Anterior cingulate cortex (tissue), 58 donors: Measurements from ENCODE around the gene MT1B.
"Not testable (repeated sequence)": the region's sequence is repeated elsewhere in the genome, so short reads cannot be mapped to it uniquely, and the experiment has no call there.

ENCODE experiments used
- DNase-seq, 58 donors: peaks; one replicate each; lab custom pipeline; 2025; lab: John Stamatoyannopoulos, UW

MT1B gene

DNA sequence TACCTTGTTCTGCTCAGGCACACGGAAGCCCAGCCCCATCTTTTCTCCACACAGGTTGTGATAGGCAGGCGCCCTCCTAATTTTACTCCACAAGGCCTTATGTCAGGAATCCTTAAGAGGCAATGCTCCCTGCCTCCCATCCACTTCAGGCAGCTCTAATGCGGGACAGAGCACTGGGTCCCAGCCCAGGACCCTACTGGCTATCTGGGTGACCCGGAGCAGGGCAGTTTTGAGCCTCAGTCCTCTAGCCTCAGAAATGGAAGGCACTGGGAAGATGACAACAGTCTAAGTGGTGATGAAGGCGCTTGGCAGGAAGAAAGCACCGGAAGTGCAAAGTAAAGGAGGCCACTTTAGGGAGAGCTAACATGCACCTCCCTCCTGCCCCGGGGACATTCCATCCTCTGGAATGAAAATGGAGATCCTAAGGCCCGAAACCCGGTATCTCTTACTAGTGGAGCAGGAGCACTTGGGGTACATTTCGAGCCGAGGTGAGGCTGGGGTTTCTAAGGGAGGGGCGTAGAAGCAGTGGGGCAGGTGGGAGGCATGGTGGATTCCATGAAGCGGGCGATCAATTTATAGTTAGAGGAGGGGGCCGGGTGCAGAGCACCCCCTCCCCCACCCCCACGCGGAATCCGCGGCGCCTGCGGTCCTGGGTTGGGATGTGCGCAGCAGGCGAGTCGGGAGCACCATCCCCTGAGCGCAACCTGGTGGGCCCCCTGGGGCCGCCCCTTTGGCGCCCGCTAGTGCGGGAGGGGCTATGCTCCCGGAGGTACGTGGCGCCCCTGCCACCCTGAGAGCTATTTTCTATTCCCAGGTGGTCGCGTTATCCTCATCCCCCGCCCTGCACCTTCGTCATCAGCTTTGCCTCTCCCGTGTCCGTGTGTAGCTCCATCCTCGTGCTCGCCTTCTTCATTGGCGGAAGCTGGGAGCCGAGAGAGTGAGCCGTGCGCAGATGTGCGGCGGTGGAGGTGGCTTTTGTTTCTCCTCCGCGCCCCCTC, 11.0 kb downstream of the MT1B start:
- DNase-seq = peak in 3 of 58 donors; percentile 6 to 25 (median 11)

DNA sequence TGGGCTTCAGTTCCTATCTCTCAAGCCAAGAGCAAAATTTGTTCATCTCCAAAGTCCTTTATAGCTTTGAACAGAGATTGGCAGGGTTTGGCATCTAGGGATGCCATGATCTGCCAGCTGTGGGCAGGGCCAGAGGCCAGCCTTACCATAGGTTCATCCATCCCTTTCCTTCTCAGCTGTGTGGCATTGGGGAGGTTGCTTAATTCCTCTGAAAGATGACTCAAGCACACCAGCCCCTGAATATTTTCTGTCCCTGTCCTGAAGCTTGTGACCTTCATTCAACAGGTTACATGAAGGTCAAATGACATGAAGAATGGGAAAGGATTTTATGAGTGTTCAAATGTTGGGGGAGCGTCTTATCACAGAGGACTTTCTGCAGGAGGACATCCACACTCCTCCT, 12.8 kb downstream of the MT1B start:
- no peak for DNase-seq

- not testable (repeated sequence) for DNase-seq
Measured at GRCh38 chr16:56665286-56666261, 13.9 kb downstream of the MT1B start.

DNA sequence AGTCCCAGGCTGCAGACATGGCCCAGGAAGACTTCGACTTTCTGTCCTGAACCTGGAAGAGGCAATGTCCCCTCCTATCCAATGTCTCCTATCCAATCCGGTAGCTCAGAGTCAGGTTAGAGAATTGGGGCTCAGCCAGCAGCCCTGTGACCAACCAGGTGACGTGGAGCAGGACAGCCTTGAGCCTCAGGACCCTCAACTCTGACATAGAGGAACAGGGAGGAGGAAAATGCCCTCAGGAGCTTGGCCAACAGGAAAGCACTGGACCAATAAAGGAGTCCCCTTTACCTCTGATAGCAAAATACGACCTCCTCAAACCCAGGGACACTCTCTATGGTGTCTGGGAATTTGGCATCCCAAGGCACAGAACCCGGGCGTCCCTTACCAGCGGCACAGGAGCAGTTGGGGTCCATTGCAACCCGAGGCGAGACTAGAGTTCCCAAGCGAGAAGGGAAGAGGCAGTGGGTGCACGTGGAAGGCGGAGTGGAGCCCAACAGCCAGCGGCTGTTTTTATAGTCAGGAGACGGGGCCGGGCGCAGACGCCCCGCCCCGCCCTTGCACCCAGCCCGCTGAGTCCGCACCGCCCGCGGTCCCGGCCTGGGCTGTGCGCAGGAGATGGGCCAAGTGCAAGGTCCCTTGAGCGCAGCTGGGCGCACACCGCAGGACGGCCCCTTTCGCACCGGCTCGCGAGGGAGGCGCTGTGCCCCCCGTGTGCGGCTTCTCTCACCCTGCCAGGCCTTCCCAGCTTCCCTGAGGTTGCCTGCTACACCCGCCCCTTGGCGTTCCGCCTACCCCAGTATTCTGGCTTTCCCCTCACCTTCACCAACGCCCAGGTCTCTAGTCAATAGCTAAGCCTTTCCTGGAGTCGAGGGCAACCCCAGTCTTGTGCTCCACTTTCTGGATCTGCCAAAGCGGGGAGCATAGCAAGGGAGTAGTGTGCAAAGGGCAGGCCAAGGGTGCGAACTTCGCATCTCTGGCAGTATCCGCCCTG, 16.2 kb downstream of the MT1B start, which contains the start of gene MT1G:
MT1G (minus strand) TSS at position 485 of the 991 bp plus-strand sequence; CDS start at position 413, 72 bp downstream.
- DNase-seq = peak in 22 of 58 donors; percentile 15 to 55 (median 30)

DNA sequence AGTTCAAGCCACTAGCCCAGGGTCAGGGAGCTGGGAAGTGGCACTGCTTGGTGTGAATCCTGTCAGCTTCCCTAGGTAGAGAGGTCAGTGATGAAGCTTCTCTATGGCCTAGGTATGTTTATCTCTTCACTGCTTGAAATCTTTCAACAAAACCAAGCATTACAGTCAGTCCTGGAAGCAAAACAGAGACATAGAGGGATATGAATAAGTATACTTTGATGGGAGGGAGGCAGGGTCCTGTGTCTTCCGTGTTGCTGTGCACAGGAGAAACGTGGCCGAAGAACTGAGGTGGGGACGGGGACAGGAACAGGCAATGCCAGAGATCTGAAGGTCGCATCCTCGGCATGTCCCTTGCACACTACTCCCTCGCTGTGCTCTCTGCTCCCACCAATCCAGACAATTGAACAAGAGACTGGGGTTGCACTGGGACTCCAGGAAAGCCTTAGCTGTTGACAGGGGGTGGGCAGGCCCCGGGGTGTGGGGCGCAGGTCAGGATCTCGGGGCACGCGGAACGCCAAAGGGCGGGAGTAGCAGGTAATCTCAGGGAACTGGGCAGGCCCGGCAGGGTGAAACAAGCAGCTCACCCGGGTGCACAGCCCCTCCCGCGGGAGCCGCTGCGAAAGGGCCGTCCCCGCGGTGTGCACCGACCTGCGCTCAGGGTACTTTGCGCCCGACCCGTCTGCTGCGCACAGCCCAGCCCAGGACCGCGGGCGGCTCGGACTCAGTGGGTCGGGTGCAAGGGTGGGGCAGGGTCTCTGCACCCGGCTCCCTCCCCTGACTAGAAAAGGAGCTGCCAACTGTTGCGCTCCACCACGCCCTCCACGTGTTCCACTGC, 17.5 kb downstream of the MT1B start, which contains the start of gene MT1H:
MT1H (plus strand) TSS at position 810 of the 835 bp plus-strand sequence. CDS start 71 bp downstream, outside the sequence.
- no peak for DNase-seq

GRCh38 chr16:56669840-56670619, 18.3 kb downstream of the MT1B start:
- no peak for DNase-seq

- no peak for DNase-seq
Measured at GRCh38 chr16:56670620-56670934, 18.9 kb downstream of the MT1B start.

DNA sequence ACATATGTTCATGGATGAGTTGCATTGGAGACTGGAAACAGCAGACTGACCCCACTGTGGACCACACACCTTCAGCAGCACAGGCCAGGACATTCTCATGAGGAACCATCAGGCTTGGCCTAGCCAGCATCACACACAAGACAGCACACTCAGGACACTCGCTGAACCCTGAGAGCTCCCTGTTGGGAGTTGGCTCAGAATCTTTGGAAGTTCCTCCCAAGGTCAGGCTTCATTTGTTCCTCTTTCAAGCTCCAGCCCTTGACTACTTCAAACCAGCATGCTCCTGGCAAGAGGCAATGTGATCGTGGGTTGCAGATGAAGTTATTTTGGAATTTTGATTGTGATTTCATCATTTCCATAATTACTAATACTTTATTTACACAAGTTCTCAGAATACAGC, 20.0 kb downstream of the MT1B start:
- DNase-seq = not testable (repeated sequence)

GRCh38 chr16:56672171-56672570, 20.5 kb downstream of the MT1B start:
- not testable (repeated sequence) for DNase-seq

- no peak for DNase-seq
Measured at GRCh38 chr16:56672761-56673536, 21.3 kb downstream of the MT1B start.

DNA sequence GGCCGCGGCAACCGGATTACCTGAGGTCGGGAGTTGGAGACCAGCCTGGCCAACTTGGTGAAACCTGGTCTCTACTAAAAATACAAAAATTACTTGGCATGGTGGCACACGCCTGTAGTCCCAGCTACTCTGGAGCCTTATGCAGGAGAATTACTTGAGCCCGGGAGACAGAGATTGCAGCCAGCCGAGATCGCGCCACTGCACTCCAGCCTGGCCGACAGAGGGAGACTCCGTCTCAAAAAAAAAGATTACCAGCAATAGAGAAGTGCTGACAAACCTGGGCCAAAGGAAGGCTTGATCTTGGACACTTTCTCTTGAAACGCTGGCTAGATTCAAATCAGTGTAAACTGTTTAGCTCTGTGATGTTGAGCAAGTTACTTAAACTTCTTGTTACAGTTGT, 22.2 kb downstream of the MT1B start:
- DNase-seq = peak in 4 of 58 donors; percentile 12 to 39 (median 16)

- not testable (repeated sequence) for DNase-seq
Measured at GRCh38 chr16:56674570-56674969, 22.9 kb downstream of the MT1B start.

DNA sequence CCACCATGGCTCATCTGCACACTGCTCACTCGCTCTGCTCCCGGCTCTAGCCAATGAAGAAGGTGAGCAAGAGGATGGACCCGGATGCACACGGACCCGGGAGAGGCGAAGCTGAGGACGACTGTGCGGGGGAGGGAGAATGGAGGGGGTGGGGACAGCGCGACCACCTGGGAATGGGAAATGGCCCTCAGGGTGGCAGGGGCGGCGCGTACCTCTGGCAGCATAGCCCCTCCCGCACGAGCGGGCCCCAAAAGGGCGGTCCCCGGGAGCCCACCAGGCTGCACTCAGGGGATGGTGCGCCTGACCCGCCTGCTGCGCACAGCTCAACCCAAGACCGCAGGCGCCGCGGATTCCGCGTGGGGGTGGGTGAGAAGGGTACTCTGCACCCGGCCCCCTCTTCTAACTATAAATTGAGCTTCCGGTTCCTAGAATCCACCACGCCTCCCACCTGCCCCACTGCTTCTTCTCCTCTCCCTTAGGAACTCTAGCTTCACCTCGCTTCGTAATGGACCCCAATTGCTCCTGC, 24.1 kb downstream of the MT1B start:
- DNase-seq = no peak

GRCh38 chr16:56677474-56677873, 25.8 kb downstream of the MT1B start:
- no peak for DNase-seq

- DNase-seq = no peak
Measured at GRCh38 chr16:56679078-56679730, 27.5 kb downstream of the MT1B start.

DNA sequence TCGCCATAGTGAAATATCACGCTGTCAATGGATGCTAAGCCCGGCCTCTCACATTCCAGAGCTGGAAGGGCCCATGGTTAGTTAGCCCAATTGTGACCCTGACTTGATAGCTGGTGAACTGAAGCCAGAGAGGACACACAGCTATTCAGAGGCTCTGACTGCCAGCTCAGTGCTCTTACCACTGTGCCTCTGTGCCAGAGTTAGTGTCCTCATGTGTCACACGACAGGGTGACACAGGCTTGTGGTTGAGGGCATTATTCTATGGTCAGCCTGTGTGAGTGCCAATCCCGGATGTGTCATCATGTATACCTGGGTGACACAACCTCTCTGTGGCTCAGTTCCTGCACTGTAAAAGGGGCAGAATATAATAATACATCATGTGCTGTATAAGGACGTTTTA, 28.1 kb downstream of the MT1B start:
- no peak for DNase-seq
